Common myeloid progenitor, CD34-positive (primary cell): ENCODE results near the gene KIF14.

Experiments used
- CTCF ChIA-PET: fragments of 350-600 bp; sonication (Branson Sonifier 250); formaldehyde crosslinking; loops from one replicate; lab custom pipeline; 2021; ENCODE audit warnings: antibody characterized with exemption; lab: Charles Lee
- POLR2A ChIA-PET: fragments of 350-600 bp; sonication (Branson Sonifier 250); formaldehyde crosslinking; loops from one replicate; lab custom pipeline; 2021; ENCODE audit warnings: antibody characterized with exemption; lab: Charles Lee
- DNase-seq, 3 donors: peaks; one replicate each; pipeline versions ENCODE4 v3.0.0 to v3.0.0-alpha.2; 2013
- H3K27ac ChIP-seq, 2 experiments: 1 replicate in 1 of 2; 2 replicates in 1 of 2; pipeline ENCODE4 v1.7.0; 2013; ENCODE audit warnings: inconsistent platforms in 2 of 2, low read length in 2 of 2, mild to moderate bottlenecking in 2 of 2, low read depth in 1 of 2, moderate library complexity in 1 of 2; ENCODE audit not compliant: severe bottlenecking in 2 of 2, insufficient read depth in 1 of 2, poor library complexity in 1 of 2
- H3K27me3 ChIP-seq, 5 experiments: replicated peaks in 2 of 5; 1 replicate in 3 of 5; 2 replicates in 2 of 5; pipeline versions ENCODE4 v1.6.1 to v1.7.0; 2013; ENCODE audit warnings: low read length in 4 of 5, mild to moderate bottlenecking in 2 of 5, moderate library complexity in 2 of 5, inconsistent platforms in 1 of 5; ENCODE audit not compliant: insufficient read depth in 5 of 5, control insufficient read depth in 4 of 5
- H3K36me3 ChIP-seq, 4 experiments: 1 replicate in 2 of 4; 2 replicates in 2 of 4; pipeline versions ENCODE4 v1.6.1 to v1.7.0; 2013; ENCODE audit warnings: low read length in 3 of 4, control low read depth in 1 of 4, mild to moderate bottlenecking in 1 of 4; ENCODE audit not compliant: control insufficient read depth in 4 of 4, insufficient read depth in 4 of 4
- H3K4me1 ChIP-seq, 4 experiments: 1 replicate in 3 of 4; 2 replicates in 1 of 4; pipeline versions ENCODE4 v1.6.1 to v1.7.1; 2013; ENCODE audit warnings: low read length in 3 of 4, mild to moderate bottlenecking in 3 of 4, control low read depth in 1 of 4, inconsistent platforms in 1 of 4, moderate library complexity in 1 of 4; ENCODE audit not compliant: control insufficient read depth in 4 of 4, insufficient read depth in 4 of 4; ENCODE audit errors: control extremely low read depth in 1 of 4
- H3K4me3 ChIP-seq, 7 experiments: 1 replicate in 4 of 7; 2 replicates in 3 of 7; pipeline versions ENCODE4 v1.5.1 to v1.7.0; 2013; ENCODE audit warnings: mild to moderate bottlenecking in 7 of 7, low read length in 6 of 7, moderate library complexity in 6 of 7, inconsistent platforms in 2 of 7, low read depth in 2 of 7, control low read depth in 1 of 7; ENCODE audit not compliant: insufficient read depth in 4 of 7, control insufficient read depth in 1 of 7; ENCODE audit errors: extremely low read depth in 1 of 7
- H3K9me3 ChIP-seq, 5 experiments: 1 replicate in 4 of 5; 2 replicates in 1 of 5; pipeline versions ENCODE4 v1.6.1 to v1.7.1; 2013; ENCODE audit warnings: low read length in 4 of 5, mild to moderate bottlenecking in 2 of 5, inconsistent platforms in 1 of 5, low read depth in 1 of 5, moderate library complexity in 1 of 5; ENCODE audit not compliant: control insufficient read depth in 4 of 5, insufficient read depth in 2 of 5; ENCODE audit errors: control extremely low read depth in 1 of 5
- WGBS: methylation state at CpG from one replicate; pipeline ENCODE4 v1.1.5; 2013; ENCODE audit not compliant: insufficient coverage; 5-methylcytosine and 5-hydroxymethylcytosine counted together

The KIF14 gene

DNA sequence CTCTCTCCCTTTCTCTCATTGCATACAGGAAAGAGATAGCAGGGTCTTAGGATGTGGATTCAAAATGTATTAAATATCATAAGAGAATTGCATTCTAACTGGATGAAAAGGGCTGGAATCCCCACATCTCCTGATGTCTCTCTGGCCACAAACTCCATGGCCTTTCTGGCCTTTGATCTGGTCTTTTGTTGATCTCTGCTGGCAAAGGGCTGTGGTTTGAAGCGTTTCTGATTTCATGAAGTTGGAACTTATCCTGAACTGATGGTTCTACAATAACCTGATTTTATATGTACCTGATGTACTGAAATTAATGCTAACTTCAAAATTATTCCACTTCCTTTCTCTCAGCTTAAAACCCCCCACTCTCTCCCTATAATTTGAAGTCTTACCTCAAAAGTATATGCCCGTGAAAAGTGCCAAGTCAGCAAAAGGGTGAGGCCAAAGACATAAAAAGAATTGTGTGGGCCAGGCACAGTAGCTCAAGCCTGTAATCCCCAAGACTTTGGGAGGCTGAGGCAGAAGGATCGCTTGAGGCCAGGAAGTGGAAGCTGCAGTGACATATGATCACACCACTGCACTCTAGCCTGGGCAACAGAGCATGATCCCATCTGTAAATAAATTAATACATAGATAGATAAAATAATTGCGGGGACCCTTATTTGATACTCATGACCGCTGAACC is 6.4 kb upstream of the KIF14 start:
- DNase-seq, result no peak
- Histone ChIP-seq H3K9me3 (no peaks in the 10 kb centered on the region), H3K4me1 (peaks cover 0 to 11% (median 4%) of the 10 kb centered on the region in 4 experiments), H3K27me3 (no peaks in the 10 kb centered on the region), H3K36me3 (no peaks in the 10 kb centered on the region), H3K27ac (no peak overlapping the region), H3K4me3 (no peak overlapping the region)
- whole genome bisulfite sequencing, result 83% methylated on average over 2 of the region's 5 CpGs
- POLR2A ChIA-PET, result no interaction called here
- CTCF ChIA-PET, result interaction anchor here (0.6 to 2.6 kb wide), 8 partner anchors 9 to 176 kb away, joined by 3 to 6 read pairs (median 3); no protein-coding TSS in a partner anchor

DNA sequence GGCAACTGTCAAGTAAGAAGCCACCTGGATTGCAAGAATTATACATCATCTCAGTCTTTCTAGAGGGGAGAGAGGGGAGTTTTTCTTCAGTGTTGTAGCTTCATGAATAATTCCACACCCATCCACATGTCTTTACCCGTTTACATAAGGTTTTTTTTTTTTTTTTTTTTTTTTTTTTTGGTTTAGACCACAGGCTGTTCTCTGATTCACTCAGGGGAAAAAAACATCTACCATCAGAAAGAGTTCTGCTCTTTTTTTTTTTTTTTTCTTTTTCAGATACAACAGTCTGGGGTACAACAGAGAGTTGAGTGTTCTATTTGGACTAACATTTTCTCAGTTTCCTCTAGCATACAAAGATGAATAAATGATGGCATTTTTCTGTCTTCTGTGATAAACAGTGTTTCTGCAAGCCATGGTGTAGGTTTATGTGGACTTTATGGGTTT is 4.9 kb upstream of the KIF14 start:
- ChIA-PET CTCF (interaction anchor here (0.7 to 1.9 kb wide), 5 partner anchors 8 to 178 kb away, joined by 3 to 6 read pairs (median 5); no protein-coding TSS in a partner anchor), POLR2A (interaction anchor here (0.6 kb wide), 1 partner anchor 989 kb away, joined by 6 read pairs; no protein-coding TSS in a partner anchor)
- H3K9me3 ChIP-seq, result no peaks in the 10 kb centered on the region
- no peak overlapping the region for H3K27ac ChIP-seq
- no CpG with 5 or more reads among the region's 1 CpG for WGBS
- peaks cover 0 to 18% (median 13%) of the 10 kb centered on the region in 4 experiments for H3K4me1 ChIP-seq
- no peaks in the 10 kb centered on the region for H3K36me3 ChIP-seq
- H3K4me3 ChIP-seq, result no peak overlapping the region
- DNase-seq, result peak in 2 of 3 donors; percentile 70 to 80
- H3K27me3 ChIP-seq, result no peaks in the 10 kb centered on the region

DNA sequence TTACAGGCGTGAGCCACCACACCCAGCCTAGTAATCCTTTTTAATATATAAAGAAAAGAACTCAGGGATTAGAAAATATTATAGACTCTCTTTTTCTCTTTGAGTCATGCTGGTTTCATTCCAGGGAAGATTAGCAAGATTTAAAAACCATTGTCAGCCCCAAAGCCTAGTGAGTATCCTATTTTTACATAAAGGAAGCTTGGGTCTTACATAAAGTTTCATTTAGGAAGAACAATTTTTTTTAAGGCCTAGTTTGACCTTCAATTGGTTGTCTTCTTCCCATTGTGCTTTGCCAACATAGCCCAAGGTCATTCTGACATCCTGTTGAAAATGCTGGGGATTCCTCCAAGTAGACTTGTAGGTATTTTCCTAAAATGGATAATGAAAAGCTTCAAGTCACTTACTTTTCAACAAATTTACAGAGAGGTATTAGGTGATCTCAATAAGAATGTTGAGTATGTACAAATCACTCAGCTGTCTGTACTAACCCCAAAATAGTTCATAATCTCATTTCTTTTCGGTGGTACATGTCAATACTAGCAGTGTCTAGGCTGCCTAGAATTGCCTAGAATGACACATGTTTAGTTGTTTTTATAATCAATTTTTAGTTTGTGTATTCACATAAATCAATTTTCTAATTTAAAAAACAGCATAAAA is 4.3 kb upstream of the KIF14 start:
- Histone ChIP-seq H3K36me3 (no peaks in the 10 kb centered on the region), H3K4me1 (peaks cover 4 to 23% (median 17%) of the 10 kb centered on the region in 4 experiments), H3K27me3 (no peaks in the 10 kb centered on the region), H3K9me3 (no peaks in the 10 kb centered on the region), H3K27ac (no peak overlapping the region), H3K4me3 (no peak overlapping the region)
- CTCF ChIA-PET, result interaction anchor here (0.7 to 1.9 kb wide), 6 partner anchors 9 to 179 kb away, joined by 3 to 6 read pairs (median 5); no protein-coding TSS in a partner anchor
- WGBS, result no CpG with 5 or more reads among the region's 2 CpGs
- no peak for DNase-seq
- POLR2A ChIA-PET, result interaction anchor here (0.6 kb wide), 1 partner anchor 990 kb away, joined by 6 read pairs; no protein-coding TSS in a partner anchor

DNA sequence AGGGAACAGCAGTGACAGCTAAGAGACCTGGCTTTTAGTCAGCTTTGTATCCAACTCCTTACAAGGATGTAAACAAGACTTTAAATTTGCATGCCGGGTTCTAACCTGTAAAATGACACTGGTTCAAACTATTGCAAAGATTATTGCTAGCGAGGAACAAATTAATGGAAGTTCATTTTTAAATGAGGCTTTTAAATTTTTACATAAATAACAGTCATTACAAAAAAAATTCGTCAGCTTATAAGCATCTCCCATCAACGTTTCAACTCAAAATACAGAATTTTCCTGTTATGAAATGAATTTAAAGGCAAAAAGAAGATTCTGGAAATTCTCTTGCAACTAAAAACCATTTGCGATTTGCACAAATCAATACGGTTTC is 668 bp downstream of the KIF14 start:
- Histone ChIP-seq H3K9me3 (no peaks in the 10 kb centered on the region), H3K36me3 (peaks cover 0 to 15% (median 4%) of the 10 kb centered on the region in 4 experiments), H3K27ac (peak overlapping the region; percentile 46 to 88), H3K4me3 (peak overlapping the region; percentile 58 to 95 (median 91)), H3K27me3 (no peaks in the 10 kb centered on the region), H3K4me1 (peaks cover 5 to 27% (median 19%) of the 10 kb centered on the region in 4 experiments)
- WGBS, result 47% methylated on average over 3 of the region's 6 CpGs
- ChIA-PET POLR2A (interaction anchor here (1.0 kb wide), 1 partner anchor 9 kb away, joined by 3 read pairs; no protein-coding TSS in a partner anchor), CTCF (interaction anchor here (4.2 kb wide), 1 partner anchor 182 kb away, joined by 64 read pairs; no protein-coding TSS in a partner anchor)
- no peak for DNase-seq

DNA sequence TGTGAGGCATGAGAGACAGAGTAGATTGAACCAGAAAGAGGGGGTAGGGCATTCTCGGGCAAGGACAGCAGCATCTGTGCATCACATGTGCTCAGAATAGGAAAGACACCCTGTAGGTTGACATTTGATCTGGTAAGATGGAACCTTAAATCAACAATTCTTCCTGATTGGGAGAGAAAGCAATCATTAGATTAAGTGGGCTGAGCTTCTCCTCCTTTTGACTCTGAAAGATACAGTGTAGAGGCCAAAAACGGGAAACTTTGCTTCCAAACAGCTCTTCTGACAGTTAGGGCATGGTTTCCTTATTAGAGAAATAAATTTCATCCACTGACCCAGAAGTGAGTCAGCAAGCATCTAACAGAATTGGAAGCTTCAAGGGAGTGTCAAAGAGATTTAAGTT is 9.7 kb downstream of the KIF14 start:
- POLR2A ChIA-PET, result interaction anchor here (0.6 to 1.6 kb wide), 2 partner anchors 10 to 701 kb away, joined by 3 read pairs; partner anchors contain the start of gene KIF14
- peak overlapping the region in 3 of 7 experiments; percentile 23 to 42 (median 32) for H3K4me3 ChIP-seq
- DNase-seq, result peak in 2 of 3 donors; percentile 33 to 41
- H3K36me3 ChIP-seq, result peaks cover 4 to 50% (median 9%) of the 10 kb centered on the region in 4 experiments
- H3K27me3 ChIP-seq, result no peaks in the 10 kb centered on the region
- peaks cover 3 to 13% (median 7%) of the 10 kb centered on the region in 4 experiments for H3K4me1 ChIP-seq
- CTCF ChIA-PET, result interaction anchor here (0.9 to 1.4 kb wide), 2 partner anchors 11 to 31 kb away, joined by 3 to 7 read pairs; no protein-coding TSS in a partner anchor
- peak overlapping the region in 1 of 2 experiments; percentile 57 for H3K27ac ChIP-seq
- no peaks in the 10 kb centered on the region for H3K9me3 ChIP-seq
- 10% methylated on average over 2 of the region's 2 CpGs for WGBS

DNA sequence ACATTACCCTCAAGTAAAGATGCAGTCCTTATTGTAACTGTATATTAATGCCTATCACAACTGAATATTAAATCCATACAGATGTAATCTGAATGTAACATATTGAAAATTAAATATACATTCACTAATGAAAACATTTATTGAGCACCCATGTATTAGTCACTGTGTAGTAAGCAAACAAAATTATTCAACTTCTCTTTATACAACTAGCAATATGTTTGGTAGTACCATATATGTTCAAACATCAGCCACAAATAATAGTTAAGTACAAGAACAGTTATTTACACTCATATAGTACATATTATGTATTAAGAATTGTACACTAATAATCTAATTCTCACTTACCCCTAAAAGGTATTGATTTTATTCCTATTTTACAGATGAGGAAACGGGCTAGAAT is 17.9 kb downstream of the KIF14 start:
- Histone ChIP-seq H3K9me3 (no peaks in the 10 kb centered on the region), H3K4me3 (no peak overlapping the region), H3K36me3 (peaks cover 7 to 59% (median 13%) of the 10 kb centered on the region in 4 experiments), H3K4me1 (no peaks in the 10 kb centered on the region), H3K27ac (no peak overlapping the region), H3K27me3 (no peaks in the 10 kb centered on the region)
- ChIA-PET CTCF (no interaction called here), POLR2A (no interaction called here)
- no peak for DNase-seq
- no CpG with 5 or more reads among the region's 1 CpG for WGBS
